ENCODE data around the gene PPP2R5E. TPM values are rescaled to one million over a fixed set of nuclear protein-coding genes. Genes with fewer than 3 reads are reported as not detected.

The PPP2R5E gene
- total and polyA plus RNA-seq, 9 donors = 9.3 to 44.1 (median 35.5) TPM

DNA sequence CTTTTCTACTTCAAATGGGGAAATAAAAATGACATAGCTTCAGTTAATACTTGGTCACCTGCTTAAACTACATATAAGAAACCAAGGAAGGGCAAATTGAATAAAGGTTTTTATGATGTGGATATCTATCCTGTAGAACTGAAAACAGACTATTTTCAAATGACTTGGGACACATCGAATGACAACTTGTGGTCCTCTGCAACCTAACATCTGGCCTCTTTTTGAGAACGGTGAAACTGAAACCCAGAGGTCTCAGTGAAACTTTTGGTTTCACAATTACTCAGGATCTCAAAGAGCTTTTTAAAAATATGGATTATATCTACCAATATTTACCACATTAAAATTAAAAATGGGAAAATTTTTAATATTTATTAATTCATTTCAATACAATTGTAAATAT lies 65.2 kb downstream of the PPP2R5E start:
- H3K9me3 ChIP-seq = no peaks in the 10 kb centered on the region
- H3K4me1 ChIP-seq (ENCODE audit: insufficient read depth) = no peaks in the 10 kb centered on the region

DNA sequence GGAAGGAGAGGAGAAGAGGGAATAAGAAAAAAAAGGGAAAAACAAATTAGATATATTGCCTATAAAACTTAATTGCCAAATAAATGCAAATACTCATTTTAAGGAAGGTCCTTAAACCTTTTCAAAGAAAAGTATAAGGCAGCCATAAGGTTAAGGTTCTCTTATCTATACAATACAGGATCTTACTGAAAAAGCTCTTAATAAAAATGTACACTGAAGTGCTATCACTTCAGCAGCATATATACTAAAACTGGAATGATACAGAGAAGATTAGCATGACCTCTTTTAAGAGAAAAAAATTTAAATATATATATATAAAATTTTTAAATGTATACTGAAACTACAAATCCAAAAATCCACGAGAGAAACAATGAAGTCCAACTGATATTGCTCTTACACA lies 65.6 kb downstream of the PPP2R5E start:
- intact Hi-C loops (cut with DNase I) = no loop called here

More for the DNA sequence above, 65.2 kb downstream of the PPP2R5E start:
- Histone ChIP-seq H3K36me3 (no peaks in the 10 kb centered on the region), H3K27me3 (no peaks in the 10 kb centered on the region), H3K27ac (no peak overlapping the region), H3K4me3 (no peak overlapping the region)
- intact Hi-C loops (cut with DNase I) = no loop called here
- TF ChIP-seq, protein P1, sequence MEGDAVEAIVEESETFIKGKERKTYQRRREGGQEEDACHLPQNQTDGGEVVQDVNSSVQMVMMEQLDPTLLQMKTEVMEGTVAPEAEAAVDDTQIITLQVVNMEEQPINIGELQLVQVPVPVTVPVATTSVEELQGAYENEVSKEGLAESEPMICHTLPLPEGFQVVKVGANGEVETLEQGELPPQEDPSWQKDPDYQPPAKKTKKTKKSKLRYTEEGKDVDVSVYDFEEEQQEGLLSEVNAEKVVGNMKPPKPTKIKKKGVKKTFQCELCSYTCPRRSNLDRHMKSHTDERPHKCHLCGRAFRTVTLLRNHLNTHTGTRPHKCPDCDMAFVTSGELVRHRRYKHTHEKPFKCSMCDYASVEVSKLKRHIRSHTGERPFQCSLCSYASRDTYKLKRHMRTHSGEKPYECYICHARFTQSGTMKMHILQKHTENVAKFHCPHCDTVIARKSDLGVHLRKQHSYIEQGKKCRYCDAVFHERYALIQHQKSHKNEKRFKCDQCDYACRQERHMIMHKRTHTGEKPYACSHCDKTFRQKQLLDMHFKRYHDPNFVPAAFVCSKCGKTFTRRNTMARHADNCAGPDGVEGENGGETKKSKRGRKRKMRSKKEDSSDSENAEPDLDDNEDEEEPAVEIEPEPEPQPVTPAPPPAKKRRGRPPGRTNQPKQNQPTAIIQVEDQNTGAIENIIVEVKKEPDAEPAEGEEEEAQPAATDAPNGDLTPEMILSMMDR (IDR thresholded peaks at IDR 0.05) = no peak
- TF ChIP-seq EP300 (IDR thresholded peaks at IDR 0.05) = no peak
- no peak for TF ChIP-seq POLR2A (IDR thresholded peaks at IDR 0.05)
- no peak for DNase-seq
- 11 to 45% (median 15%) methylated on average over 2 of the region's 2 CpGs for WGBS, 3 donors

DNA sequence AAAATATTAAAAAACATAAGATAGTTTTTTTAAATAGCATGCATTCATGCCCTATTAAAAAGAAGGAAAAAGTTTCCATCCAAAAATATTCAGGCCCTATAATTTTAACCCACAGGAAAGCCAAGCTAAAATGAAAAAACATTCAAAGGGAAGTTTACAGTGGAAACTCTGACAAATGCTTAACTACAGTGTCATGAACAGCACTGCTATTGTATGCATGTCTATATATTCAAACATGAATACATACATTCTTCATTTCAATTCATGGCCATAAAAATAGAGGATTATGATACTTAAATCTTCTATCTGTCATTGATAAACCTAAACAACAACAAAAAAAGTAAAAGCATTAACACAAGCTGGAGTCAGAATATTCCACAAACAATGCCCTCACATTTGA lies 67.4 kb downstream of the PPP2R5E start:
- no peak for DNase-seq
- Histone ChIP-seq H3K4me1 (ENCODE audit: insufficient read depth) (peaks cover 1% of the 10 kb centered on the region), H3K27ac (no peak overlapping the region), H3K27me3 (no peaks in the 10 kb centered on the region), H3K4me3 (no peak overlapping the region), H3K9me3 (no peaks in the 10 kb centered on the region), H3K36me3 (no peaks in the 10 kb centered on the region)
- TF ChIP-seq POLR2A (IDR thresholded peaks at IDR 0.05) (no peak), EP300 (IDR thresholded peaks at IDR 0.05) (no peak)
- TF ChIP-seq, protein P1 (IDR thresholded peaks at IDR 0.05) = no peak
- intact Hi-C loops (cut with DNase I) = no loop called here

More for the DNA sequence above, 65.6 kb downstream of the PPP2R5E start:
- H3K4me3 ChIP-seq = no peak overlapping the region
- 5 to 27% (median 14%) methylated on average over 1 of the region's 1 CpG for WGBS, 3 donors
- no peak for TF ChIP-seq EP300 (IDR thresholded peaks at IDR 0.05)
- TF ChIP-seq POLR2A (IDR thresholded peaks at IDR 0.05) = no peak
- TF ChIP-seq, protein P1 (IDR thresholded peaks at IDR 0.05) = no peak
- H3K36me3 ChIP-seq = no peaks in the 10 kb centered on the region
- no peaks in the 10 kb centered on the region for H3K9me3 ChIP-seq
- H3K4me1 ChIP-seq (ENCODE audit: insufficient read depth) = no peaks in the 10 kb centered on the region
- no peak overlapping the region for H3K27ac ChIP-seq
- H3K27me3 ChIP-seq = no peaks in the 10 kb centered on the region
- no peak for DNase-seq

DNA sequence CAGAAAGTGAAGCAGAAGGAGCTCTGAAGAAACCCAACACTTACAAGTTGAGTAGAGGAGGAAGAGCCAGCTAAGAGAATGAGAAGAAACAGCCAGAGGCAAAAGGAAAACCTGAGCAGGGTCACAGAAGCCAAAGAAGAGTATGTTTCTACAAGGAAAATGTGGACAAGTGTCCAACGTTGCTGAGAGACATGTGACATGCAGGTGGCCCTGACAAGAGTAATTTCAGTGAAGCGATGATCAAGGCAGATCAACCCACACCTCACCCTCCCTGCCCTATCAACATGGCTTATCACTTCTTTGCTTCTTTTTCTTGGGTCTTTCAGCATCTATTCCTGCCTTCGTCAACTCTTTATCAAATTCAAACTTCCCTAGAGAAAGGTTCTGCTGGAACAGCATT lies 68.3 kb downstream of the PPP2R5E start:
- TF ChIP-seq POLR2A (IDR thresholded peaks at IDR 0.05) (no peak), EP300 (IDR thresholded peaks at IDR 0.05) (no peak)
- TF ChIP-seq, protein P1 (IDR thresholded peaks at IDR 0.05) = no peak
- no peaks in the 10 kb centered on the region for H3K36me3 ChIP-seq
- WGBS, 3 donors = 85 to 89% (median 86%) methylated on average over 3 of the region's 3 CpGs

More for the DNA sequence above, 68.3 kb downstream of the PPP2R5E start:
- Histone ChIP-seq H3K9me3 (no peaks in the 10 kb centered on the region), H3K4me3 (no peak overlapping the region), H3K27me3 (no peaks in the 10 kb centered on the region), H3K4me1 (ENCODE audit: insufficient read depth) (peaks cover 2% of the 10 kb centered on the region), H3K27ac (no peak overlapping the region)
- intact Hi-C loops (cut with DNase I) = no loop called here
- no peak for DNase-seq

Measured in ovary (tissue), 9 donors.